Astrocyte (in vitro differentiated cells and primary cell): ENCODE results near the gene SNAI1.

Experiments used
- EZH2 ChIP-seq: IDR thresholded peaks from 2 replicates; pipeline ENCODE4 v1.6.1; 2012; ENCODE audit warnings: mild to moderate bottlenecking, low read length, inconsistent platforms; ENCODE audit not compliant: insufficient read depth
- TF ChIP-seq, protein P1 (sequence below): IDR thresholded peaks from 2 replicates; pipeline ENCODE4 v1.5.1; 2011; ENCODE audit warnings: low read depth, mild to moderate bottlenecking, inconsistent platforms, low read length, moderate library complexity; ENCODE audit not compliant: insufficient read depth

DNA sequence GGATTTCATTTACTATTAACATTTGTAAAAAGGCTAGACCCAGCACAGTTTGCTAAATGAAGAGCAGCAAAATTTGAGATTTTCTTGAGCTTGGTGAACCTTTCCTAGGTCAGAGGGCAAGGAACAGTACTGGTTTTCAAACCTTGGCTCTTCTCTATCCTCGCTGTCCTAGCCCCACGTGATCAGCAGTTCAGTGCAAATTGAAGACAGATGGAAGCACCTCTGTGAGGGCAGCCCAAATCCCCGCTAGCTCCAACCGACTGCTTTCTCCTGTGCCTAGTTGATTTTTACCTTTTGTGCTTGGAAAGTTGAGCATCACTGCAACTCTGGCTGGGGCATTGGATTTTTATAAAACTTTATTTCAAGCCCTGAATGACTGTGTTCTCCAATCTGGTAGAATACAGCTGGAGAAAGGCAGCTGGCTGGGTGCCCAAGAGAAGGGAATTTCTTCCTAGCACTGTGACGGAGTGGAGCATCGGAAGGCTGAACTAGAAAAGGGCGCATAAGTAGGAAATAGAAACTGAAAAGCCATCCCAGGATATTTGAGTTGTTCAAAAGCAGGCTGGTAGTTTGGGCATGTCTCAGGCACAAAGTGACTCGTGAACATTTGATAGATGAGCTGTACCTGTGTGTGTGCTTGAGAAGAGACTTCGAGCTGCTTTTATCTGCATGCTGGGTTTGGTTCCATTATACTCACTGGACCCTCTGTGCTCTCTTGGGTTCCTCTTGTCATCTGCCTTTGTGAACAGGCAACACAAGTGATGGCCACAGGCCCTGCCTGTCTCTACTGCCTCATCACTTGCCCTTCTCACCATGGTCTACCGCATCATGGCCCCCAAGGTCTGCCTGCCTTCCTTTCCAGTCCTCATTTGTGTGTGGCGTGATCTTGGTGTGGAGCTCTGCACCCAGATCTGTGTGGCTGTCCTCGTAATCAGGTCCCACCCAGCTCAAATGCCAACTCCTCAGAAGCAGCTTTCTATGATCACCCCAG lies 44.3 kb upstream of the SNAI1 start:
- TF ChIP-seq EZH2, result no peak
- TF ChIP-seq, protein P1, sequence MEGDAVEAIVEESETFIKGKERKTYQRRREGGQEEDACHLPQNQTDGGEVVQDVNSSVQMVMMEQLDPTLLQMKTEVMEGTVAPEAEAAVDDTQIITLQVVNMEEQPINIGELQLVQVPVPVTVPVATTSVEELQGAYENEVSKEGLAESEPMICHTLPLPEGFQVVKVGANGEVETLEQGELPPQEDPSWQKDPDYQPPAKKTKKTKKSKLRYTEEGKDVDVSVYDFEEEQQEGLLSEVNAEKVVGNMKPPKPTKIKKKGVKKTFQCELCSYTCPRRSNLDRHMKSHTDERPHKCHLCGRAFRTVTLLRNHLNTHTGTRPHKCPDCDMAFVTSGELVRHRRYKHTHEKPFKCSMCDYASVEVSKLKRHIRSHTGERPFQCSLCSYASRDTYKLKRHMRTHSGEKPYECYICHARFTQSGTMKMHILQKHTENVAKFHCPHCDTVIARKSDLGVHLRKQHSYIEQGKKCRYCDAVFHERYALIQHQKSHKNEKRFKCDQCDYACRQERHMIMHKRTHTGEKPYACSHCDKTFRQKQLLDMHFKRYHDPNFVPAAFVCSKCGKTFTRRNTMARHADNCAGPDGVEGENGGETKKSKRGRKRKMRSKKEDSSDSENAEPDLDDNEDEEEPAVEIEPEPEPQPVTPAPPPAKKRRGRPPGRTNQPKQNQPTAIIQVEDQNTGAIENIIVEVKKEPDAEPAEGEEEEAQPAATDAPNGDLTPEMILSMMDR, result no peak
